Stimulated activated CD4-positive, alpha-beta T cell treated with anti-CD3 and anti-CD28 coated beads, Interleukin-2, amount 100 ng/mL, for 48 hours (primary cell): ENCODE results near the gene PIM2.
"Not testable (repeated sequence)": the region's sequence is repeated elsewhere in the genome, so short reads cannot be mapped to it uniquely, and the experiment has no call there.

Experiments
- DNase-seq, 2 donors: peaks; one replicate each; pipeline ENCODE4 v3.0.0-alpha.2; 2020

The PIM2 gene

DNA sequence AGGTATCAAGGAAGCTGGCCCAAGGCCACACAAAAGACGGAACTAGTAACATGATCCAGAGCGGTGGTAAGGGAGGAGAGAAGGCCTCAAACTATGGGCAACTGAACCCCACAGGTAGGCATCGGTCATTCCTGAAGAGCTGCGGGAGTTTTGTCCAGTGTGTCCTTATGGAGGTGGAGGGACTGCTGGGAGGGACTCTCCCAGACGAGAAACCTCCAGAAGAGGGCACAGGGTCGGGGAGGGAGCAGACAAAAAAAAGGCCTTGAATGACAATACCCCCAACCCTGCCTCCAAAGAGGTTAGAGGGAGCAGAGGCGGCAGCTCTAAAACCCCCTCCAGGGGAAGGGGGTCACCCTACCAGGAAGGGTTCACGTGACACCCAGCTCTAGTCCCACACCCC is 14.6 kb downstream of the PIM2 start:
- DNase-seq = no peak

DNA sequence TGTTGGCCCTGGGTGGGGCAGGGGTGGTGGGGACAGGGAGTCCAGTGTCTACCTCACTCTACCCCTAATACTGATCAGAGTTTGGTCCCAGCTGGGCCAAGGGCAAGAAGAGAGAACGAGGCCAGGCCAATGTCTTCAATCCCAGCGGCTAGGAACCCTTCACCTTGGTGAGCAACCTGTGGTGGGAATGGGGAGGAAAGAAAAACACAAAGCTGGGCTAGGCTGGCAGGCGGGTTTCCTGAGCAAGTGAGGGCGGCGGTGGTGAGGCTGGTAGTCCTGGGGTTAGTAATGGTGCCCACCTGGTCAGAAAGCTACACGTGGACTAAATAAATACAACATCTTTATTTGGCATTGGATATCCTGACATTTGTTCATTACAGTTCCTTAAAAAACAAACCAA is 15.5 kb downstream of the PIM2 start:
- no peak for DNase-seq

DNA sequence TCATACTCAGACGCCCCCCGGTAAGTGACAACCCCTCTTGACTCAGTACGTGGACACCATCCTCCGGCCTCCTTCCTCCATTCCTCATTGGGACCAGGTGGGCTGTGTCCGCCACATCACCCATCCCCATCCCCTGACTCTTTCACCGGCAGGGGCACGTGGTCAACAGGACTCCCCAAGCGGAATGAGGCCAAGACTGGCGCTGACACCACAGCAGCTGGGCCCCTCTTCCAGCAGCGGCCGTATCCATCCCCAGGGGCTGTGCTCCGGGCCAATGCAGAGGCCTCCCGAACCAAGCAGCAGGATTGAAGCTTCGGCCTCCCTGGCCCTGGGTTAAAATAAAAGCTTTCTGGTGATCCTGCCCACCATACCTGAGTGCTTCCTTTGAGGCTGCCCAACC is 16.0 kb downstream of the PIM2 start:
- DNase-seq = no peak

DNA sequence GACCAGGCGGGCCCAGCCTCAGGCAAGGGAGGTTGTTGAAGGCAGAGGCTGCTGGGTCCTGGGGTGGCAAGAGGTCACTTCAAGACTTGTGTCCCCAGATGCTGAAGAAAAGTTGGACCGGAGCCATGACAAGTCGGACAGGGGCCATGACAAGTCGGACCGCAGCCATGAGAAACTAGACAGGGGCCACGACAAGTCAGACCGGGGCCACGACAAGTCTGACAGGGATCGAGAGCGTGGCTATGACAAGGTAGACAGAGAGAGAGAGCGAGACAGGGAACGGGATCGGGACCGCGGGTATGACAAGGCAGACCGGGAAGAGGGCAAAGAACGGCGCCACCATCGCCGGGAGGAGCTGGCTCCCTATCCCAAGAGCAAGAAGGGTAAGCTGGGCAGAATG is 16.7 kb downstream of the PIM2 start:
- no peak for DNase-seq

DNA sequence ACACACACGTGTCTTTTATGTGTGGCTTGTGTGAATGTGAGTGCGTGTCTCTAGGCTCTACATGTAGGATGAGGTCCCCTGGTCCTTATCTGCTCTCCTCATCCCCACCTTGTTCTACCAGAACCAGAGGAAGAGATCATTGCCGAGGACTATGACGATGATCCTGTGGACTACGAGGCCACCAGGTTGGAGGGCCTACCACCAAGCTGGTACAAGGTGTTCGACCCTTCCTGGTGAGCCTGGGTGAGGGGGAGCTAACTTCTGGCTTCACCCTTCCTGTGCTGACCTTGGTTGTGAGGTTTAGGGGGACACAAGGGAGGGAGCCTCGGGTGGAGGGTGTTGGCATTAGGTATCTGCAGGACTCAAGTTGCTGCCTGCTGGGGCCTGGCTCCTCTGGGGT is 17.8 kb downstream of the PIM2 start:
- DNase-seq = no peak

DNA sequence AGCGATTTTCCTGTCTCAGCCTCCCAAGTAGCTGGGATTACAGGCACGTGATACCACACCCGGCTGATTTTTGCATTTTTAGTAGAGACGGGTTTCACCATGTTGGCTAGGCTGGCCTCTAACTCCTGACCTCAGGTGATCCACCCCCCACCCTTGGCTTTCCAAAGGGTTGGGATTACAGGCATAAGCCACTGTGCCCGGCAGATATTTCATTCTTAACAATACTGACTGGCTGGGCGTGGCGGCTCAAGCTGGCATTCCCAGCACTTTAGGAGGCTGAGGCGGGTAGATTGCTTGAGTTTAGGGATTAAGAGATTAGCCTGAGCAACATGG is 19.8 kb downstream of the PIM2 start:
- no peak for DNase-seq

DNA sequence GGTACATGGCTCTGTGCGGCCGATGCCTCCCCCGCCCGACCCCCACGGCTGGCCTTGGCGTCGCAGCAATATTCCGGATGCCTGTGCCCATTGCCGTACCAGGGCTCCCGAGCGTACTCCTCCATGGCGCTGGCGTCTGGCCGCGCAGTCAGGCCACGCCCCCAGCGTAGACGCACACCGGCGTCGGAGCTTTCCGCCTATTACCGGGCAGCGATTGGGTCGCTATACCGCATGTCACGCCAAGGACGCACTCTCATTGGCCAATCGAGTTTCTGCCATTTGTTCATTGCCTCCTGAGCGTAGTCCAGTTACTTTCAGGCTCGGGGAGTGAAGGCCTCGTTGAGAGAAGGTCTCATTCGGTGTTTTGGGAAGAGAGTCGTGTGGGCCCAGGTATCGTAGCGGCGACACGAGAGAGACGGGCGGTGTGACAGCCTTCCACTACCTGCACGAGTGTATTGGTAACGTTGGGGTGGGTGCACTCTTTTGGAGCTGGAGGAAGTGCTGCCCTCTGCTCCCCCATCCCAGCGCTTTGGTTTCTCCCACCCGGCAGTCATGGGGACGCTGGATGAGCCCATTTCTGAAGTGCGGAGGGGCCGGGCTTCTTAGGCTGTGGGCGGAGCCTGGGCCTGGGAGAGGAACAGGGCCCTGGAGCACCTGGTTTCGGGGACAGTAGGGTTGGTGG is 21.1 kb downstream of the PIM2 start, which contains the start of the genes PQBP1 and TIMM17B:
Gene PQBP1 (plus strand): TSS at position 306 of the 682 bp plus-strand sequence. CDS start 580 bp downstream, outside the sequence.
Gene TIMM17B (minus strand): TSS at position 144 of the 682 bp plus-strand sequence. CDS start 19 bp downstream, at position 125.
- peak; percentile 75 to 76 for DNase-seq

DNA sequence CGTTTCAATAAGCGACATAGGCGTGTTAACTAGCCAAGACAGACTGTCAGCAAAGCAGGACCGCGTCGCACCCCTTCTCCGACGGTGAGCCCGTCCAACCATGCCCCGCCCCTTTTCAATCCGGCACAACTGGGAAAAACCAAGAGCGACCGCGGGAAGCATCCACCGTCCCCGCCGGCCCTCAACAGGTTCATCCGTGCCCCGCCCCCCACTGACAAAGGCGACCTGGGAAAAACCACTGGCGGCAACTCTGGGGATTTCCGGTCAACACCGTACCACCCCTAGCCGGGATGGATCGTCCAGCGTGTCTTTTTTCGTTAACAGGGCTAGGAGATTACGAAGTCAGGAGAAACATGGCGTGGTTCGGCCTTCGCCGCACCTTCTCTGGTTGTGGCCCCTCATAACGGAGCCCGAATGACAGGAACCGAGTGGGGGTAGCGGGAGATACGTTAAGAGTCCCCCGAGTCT is 21.6 kb downstream of the PIM2 start:
- no peak for DNase-seq

DNA sequence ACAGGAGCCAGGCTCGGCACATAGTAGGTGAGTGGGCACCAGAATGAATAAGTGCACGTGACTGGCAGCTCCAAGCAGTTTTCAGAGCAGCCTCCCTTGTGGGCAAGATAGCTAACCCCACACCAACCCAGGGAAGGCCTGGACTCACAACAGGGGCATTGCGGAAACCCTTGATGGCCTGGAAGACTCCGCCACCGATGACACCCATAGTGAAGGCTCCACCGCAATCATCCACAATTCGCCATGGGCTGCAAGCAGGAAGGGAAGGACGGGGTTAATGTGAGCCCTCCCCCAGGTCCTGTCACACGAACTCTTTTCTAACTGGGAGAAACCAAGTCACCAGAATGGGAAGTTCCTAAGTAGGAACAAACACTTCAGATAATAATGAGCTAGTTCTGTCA is 22.2 kb downstream of the PIM2 start:
- DNase-seq = no peak

DNA sequence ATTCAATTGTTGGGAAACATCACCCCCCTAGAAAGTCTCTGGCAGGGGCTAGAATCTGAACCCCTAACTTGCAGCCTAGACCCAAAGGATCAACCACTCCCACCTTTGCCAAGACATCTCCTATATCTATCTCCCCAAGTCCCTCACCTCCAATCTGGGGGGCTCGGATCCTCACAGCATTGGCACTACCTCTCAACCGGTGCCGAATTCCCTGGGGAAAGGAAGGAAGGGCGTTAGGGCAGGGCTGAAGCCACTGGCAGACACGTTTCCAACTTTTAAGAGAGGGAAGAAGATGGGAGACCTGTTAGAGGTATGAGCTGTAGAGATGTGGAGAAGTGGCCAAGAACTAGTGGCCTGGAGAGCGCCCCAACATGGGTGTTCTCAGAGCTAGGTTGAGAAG is 23.9 kb downstream of the PIM2 start:
- no peak for DNase-seq

DNA sequence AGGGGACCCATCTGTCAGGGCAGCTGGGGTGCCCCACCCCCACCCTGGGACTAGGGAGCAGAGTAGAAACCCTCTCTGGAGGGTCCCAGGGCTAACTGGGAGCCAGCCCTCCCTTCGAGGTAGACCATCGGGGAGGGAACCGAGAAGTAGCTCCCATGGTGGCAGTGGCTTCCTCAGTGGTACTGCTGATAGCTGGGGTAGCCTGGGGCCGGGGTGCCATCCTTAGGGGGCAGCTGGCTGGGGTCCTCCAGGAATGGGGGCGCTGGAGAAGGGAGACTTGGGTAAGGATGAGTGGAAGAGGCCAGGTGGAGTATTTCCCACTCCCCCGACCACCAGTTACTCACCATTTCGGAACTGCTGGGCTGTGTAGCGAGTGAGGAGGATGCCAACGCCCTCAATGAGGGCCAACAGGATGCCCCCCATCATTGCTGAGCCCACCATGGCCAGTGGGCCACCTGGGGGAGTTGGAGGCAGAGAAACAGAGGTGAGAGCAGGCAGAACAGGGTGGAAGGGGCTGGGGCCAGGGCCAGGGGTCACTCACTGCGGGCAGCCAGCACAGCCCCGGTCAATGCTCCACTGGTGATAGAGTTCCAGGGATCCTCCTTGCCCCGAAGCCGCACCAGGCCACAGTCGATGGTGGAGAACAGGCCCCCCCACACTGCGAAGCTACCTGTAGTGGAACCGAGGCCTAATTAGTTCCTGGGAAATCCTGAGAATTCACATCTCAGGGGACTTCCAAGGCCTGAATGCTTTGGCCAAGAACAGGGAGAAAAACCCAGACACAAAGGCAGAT is 25.1 kb downstream of the PIM2 start:
- DNase-seq = no peak

DNA sequence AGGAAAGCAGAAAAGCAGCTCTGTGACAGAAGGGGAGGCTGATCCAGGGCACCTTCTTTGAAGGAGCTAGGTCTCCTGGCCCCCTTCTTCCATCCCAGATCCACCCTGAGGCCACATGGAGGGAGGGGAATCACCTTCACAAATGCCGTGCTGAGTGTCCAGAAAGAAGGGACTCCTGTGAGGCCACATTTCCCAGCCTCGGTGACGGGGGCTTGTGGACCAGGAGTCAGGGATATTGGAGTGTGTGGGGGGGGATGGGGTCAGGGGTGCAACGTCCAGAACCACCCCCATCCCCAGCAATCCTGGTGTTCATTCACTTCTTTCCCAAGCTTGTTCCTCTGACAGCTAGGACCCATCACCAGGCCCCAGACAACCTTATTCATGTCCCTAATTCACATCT is 25.9 kb downstream of the PIM2 start:
- no peak for DNase-seq

DNA sequence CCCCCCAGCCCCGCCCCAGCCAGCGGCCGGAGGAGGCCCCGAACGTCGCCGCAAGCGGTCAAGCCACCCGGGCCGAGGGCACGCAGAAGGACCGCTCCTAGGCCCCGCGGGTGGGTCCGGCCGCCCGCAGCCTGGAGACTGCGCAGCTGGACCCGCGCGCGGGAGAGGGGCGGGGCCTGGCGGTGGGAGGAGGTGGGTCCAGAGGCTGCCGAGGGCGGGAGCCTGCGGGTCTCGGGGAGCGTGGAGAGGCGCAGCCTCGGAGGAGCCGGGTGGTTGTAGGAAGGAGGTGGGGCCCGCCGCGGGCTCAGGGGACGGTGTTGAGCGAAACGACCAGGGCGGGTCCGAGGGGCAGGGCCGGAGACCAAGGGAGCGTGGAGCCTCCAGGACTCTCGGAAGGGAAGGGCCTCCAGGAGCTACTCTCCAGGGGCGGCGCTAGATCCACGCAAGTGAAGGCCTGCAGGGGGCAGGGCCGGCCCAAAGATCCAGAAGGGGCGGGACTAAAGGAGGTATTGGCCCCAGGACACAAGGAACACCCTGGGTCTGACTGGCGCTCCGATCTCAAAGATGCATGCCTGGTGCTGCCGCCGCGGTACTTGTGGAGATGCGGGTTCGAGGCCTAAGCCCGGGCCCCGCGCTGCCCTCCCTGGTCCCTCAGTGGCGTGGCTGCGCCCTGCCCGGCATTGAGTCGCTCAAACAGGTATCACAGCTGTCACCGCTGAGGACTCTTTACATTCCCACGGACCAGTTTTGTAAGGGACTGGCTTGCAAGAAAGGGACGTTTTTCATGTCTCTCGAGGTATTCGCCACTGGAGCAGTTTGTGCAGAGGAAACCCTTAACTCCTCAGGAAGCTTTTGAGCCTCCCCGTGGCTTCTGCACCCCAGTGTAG is 27.2 kb downstream of the PIM2 start:
- peak in 1 of 2 donors; percentile 57 for DNase-seq

DNA sequence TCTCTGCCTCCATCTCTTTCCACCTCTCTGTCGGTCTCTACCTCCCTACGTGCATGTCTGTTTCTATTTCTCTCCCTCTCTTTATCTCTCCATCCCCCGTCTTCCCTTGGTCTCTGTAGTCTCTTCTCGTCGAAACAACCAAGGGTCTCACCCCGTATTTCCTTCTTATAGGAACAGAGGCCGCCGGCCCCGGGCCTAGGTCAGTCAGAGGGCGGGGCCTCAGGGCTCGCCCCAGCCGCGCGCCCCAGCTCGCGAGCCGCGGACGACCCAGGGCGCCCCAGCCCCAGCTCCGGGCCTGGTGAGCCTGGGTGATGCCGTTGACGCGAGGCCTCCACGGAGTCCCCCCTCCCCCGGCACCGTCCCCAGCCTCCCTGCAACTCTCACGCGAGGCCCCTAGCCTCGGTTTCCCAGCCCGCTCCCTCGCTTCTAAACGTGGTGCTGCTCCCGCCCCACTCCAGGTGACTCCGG is 27.9 kb downstream of the PIM2 start:
- DNase-seq = no peak

DNA sequence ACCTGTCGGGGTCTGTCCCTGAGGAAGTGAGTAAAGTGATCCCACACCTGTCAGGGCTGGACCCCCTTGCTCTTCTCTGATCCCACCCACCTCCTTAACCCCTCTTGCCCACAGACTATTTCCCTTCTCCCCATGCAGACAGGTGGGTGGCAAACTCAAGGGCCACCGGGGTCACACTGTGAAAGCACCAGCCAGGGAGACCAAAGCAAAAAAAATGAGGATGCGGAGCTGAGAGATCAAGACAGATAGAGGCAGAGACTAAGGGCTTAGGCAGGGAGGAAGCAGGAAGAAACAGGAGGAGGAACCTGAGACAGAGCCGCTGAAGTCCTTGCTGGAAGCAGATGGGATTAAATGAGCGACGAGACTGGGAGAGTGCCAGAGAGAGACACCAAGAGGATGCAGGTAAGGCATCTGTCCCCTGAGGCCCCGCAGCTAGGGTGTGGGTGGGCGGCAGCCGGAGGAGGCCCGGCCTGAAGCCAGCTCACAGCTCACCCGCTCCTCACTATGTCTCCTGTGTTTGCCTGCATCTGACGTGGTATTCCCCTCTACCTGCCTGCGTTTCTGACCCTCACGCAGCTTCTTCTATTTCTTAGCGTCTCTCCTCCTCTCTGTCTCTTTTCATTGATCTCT is 28.4 kb downstream of the PIM2 start:
- no peak for DNase-seq

DNA sequence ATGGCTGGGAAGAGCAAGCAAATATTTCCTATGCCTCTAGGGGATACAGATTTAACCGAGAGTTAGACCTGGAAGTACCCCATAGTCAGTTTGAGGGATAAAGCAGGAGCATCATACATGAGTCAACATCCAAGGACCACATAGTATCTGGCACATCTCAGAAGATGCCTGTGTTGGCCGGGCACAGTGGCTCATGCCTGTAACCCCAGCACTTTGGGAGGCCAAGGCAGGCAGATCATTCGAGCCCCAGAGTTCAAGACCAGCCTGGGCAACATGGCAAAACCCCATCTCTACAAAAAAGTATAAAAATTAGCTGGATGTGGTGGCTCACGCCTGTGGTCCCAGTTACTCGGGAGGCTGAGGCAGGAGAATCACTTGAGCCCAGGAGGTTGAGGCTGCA is 32.2 kb downstream of the PIM2 start:
- DNase-seq = not testable (repeated sequence)

DNA sequence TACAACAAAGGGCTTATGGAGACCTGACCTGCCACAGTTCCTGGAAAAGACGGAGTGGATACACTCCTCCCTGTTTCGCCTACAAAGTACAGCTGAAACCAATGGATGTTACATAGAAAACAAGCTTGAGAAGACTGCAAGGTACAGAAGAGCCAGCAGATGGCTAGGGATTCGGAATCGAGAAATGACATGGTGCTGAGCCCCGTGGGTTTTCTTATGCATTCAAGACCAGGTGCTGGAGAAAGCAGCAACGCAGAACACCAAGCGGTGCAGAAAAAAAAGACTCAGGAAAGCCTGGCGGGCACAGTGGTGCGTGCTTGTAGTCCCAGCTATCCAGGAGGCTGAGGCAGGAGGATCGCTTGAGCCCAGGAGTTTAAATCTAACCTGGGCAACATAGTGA is 35.1 kb downstream of the PIM2 start:
- DNase-seq = no peak

DNA sequence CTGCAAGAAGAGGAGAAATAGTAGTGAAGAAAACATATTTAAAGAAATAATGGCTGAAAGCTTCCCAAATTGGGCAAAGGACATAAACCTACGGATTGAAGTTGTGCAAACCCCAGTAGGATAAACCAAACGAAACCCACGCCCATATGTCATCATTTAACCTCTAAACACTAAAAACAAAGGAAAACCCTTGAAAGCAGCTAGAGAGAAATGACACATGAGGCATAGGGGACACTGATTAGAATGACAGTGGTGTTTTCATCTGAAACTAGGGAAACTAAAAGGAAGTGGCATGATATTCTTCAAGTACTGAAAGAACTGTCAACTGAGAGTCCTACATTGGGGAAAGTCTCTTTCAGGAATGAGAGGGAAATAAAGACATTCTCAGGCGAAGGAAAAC is 41.9 kb downstream of the PIM2 start:
- not testable (repeated sequence) for DNase-seq

DNA sequence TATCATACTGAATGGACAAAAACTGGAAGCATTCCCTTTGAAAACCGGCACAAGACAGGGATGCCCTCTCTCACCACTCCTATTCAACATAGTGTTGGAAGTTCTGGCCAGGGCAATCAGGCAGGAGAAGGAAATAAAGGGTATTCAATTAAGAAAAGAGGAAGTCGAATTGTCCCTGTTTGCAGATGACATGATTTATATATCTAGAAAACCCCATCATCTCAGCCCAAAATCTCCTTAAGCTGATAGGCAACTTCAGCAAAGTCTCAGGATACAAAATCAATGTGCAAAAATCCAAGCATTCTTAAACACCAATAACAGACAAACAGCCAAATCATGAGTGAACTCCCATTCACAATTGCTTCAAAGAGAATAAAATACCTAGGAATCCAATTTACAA is 46.8 kb downstream of the PIM2 start:
- not testable (repeated sequence) for DNase-seq

DNA sequence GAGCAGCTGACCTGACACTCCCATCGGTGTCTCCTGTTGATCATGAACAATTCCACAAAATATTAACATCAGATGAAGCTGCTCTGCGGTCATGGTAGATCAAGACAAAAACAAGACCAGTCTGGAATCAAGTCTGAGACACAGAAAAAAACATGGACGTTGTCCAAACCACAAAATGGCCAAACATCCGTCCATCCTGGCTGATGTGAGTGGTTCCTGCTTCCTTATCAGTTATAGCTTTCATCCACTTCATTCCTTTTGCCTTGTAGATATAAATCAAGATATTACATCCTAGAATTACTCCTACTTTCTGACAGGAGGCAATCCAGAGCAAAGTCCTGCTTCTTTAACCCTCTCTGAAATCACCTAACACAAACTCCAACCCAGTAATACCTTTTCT is 54.6 kb downstream of the PIM2 start:
- DNase-seq = no peak
